T-helper 2 cell treated with Interferon-gamma antibody and Interleukin-4, amounts not matched to agents 100 ng/mL and 5 ng/mL, for 36 hours (primary cell): ENCODE results near the gene ZNF710. TPM values are rescaled to one million over a fixed set of nuclear protein-coding genes. Genes with fewer than 3 reads are reported as not detected.

Source experiments
- intact Hi-C: fragments of 100-400 bp; cut with micrococcal nuclease; formaldehyde crosslinking; loops from one replicate; pipeline ENCODE4 v1.15.1; 2023
- total RNA-seq: library from RNA; stranded (reverse); gene quantifications from 2 replicates; pipeline ENCODE4 v1.2.3, GENCODE V29; 2022

ZNF710 gene
- total RNA-seq, 1 donor from 2014 or later = 25.5 TPM

DNA sequence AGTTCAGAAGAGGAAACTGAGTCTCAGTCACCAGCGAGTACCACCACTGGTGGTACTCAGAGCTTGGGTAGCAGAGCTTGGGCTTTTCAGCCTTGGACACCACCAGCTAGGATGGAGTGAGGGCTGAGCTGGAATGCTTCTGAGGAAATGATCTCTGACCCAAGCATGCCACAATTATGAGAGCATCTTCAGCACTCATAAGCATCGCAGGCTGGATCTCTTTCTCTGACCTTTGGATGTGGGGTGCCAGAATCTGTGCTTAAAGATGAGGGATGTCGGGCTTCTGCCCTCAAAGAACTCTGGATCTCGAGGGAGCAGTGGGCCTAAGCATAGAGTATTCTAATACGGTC, 36.4 kb downstream of the ZNF710 start:
- intact Hi-C loops = loop anchor here (10.0 kb wide), 1 partner anchor 57 kb away; no protein-coding TSS in a partner anchor

DNA sequence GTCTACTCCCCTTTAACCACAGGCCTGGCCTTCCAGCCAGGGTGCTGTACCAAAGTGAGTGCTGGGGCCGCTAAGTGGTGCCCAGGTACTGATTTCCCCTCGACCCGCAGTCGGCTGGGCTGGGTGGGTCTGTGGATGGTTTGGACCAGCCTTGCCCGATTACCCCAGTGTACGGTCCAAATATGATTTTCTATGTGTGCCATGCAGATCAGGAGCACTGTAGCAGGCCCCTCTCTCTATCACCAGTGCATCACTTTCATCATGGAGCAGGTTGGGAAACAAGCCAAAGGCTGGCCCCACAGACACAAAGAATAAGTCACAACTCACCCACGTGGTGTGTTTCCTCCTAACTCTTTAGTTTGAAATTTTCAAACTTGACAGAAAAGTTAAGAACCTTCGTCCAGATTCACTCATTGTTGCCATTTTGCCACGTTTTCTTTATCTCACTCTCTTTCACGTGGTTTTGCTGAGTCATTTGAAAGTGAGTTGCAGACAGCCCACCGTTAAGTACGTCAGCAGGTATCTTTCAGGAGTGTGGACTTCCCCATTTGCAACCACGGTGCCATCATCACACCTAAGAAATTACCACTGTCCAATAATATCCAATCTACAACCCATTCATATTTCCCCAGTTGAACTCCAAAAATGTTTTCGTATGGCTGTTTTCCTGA, 37.0 kb downstream of the ZNF710 start:
- intact Hi-C loops = loop anchor here (10.0 kb wide), 1 partner anchor 57 kb away; no protein-coding TSS in a partner anchor

DNA sequence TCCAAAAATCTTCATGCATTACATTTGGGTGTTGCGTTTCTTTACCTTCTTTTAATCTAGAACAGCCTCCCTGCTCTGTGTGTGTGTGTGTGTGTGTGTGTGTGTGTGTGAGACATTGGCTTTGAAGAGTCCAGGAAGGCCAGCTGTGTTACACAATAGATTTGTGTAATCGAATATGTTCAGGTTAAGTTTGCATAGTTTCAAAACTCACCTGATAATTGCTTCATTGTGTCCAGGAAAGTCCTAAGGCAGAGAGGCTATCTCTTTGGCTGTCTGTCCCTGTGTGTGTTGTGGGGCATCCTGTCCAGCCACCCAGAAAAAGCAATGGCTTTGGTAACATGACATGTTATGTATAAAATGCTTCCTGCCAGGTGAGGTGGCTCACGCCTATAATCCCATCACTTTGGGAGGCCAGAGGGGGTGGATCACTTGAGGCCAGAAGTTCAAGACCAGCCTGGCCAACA, 37.5 kb downstream of the ZNF710 start:
- intact Hi-C loops = loop anchor here (10.0 kb wide), 1 partner anchor 56 kb away; no protein-coding TSS in a partner anchor

DNA sequence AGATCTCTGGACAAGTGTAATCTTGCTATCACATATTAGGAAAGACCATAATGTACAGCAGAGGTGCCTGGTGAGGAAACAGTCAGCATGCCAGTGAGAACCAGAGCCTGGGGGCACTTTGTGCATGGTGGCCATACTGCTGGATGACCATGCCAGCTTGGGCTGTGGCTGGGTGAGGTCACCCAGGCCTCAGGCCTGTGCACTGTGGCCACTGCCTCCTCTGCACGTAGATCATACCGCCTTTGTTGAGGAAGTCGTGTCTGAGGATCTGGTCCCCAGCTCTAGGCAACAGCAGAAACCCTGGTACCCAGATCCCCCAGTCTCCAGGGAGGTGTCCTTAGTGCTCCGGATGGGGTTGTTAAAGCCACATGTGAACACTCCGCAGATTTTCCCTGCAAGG, 38.9 kb downstream of the ZNF710 start:
- intact Hi-C loops = loop anchor here (10.0 kb wide), 1 partner anchor 55 kb away; no protein-coding TSS in a partner anchor

DNA sequence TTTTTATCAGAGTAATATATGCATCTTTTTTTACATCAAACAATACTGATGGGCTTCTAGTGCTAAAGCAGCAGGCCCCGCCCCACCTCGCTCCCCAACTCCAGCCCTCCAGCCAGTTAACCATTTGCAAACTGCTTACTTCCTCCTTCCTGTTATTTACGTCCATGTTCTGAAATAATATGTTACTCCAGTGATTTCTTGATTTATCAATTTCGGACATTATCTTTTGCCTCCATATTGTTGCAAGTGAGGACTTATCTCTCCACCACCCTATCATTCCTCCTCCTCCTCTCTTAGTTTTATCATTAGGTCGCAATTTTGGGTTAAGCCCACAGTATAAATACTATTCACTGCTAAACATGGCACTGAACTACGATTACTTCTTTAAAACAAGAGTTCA, 39.5 kb downstream of the ZNF710 start:
- intact Hi-C loops = no loop called here

DNA sequence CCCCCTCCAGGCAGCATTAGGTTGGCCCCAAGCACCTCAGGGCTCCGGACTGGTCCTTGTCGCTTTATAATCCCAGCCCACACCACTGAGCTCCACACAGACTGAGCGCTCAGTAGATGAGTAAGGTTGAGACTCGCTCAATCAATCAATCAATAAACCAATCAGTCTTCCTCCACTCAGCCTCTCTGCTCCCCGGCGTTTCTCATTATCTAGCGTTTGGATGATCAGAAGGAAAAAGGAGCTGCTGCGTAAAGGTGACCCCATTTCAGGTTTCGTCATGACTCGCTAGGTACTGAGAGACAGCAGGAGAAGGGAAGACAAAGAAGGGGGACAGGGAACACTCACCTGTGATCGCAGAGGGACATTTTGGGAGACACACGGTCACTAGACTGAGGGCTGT, 41.2 kb downstream of the ZNF710 start:
- intact Hi-C loops = no loop called here

DNA sequence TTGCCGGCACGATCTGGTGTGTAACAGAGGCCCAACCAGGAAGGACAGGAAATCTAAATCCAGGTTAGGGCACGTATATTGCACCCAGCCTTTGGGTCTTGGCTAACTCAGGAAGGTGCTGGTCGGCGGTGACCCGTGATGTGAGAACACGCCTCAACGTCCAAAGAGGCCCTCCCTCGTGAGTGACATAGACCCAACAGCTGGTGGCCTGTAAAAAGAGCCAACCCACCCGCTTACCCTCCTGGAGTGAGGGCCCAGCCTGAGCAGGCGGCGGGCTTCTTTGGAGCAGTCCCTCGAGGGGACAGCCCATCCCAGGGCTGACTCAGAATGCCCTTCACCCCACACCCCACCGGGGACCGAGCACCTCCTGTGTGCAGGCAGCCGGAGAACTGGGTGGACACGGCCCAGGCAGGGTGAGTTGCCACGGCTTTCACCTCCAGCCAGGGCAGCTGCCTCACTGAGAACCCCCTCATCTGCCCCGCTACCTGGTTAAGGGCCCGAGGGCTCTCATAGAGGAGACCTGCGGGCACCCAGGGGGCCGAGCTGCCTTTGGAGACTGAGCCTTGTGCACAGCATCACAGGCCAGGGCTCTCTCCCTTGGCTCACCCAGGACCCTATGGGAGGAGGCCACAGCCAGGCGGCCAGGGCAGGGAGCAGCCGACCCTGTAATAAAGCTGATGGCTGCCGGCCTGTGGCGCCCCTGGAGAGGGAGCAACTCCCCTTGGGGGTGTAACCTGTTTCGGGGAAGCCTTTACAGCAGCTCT, 41.8 kb downstream of the ZNF710 start:
- intact Hi-C loops = no loop called here

DNA sequence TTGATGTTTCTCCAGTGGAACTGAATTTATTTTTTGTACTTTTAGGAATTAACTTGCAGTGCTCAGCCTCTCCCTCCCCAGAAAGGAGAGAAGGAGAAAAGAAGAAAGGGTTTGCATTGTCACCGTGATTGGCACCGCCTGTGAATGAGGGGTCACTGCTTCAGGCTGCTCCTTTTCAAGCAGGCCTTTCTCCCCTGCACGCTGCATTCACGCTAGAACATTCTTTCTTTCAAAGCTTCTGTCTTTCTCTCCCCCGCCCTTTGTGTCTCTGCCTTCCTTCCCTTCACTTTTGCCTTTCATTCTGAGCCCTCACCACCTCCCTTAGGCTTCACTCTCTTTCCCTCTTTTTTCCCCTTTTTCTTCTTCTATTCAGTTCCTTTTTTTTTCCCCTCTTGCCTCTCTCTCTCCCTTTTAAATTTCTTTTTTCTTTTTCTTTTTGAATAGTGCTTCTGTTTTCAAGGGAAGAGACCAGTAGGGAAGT, 42.4 kb downstream of the ZNF710 start:
- intact Hi-C loops = no loop called here

DNA sequence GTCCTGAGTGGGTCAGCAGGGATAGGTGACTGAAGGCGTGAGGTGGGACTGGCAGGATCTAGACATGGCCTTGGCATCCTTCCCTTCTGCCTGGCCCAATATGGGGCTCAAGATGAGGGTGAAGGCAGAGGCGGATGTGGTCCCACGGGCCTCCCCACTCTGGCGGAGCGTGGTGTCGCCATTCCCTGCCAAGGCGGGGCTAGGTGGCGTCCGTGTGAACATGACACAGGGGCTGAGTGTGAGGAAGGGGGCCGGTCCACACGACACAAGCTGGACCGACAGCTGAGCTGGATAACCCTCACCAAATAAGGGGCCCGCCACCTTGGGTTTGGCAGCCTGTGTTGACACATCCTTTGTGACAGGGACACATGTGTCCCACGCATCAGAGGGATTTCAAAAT, 43.1 kb downstream of the ZNF710 start:
- intact Hi-C loops = no loop called here

DNA sequence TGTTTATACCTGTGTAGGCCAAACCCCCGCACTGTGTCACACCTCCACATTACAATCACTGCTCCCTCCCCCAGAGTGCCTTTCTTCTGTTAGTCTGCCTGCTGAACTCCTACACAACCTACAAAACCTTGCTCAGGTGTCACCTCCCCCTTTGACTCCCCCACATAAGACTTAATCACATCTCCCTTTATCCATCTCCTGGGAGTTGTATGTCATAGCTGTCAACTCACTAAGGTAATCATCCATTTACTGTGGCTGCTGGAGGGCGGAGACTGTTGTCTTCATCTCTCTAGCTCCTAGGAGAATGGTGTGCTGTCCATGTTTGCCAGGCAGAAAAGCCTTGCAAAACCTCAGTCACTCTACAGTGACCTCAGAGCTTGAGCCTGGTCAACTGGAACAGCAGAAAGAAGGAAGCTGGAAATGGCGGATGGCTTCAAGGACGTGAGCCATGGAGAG, 43.8 kb downstream of the ZNF710 start:
- intact Hi-C loops = no loop called here

DNA sequence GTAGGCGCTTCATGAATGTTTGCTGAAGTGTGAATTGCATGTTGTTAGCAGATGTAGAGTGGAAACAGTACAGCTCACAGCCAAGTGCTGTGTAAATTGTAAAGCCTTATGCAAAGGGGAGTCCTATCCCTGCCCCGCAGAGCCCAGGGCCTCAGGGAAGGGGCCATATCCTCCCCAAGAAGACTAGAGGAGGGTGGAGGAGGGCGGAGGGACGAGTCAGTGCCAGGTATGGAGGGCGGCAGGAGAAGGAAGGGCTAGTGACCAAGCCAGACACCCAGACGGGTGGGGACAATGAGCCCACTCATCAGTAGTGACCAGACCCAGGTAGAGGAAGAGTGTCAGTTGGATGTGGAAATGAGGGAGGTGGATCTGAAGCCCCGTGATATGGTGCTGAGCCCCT, 45.2 kb downstream of the ZNF710 start:
- intact Hi-C loops = no loop called here

DNA sequence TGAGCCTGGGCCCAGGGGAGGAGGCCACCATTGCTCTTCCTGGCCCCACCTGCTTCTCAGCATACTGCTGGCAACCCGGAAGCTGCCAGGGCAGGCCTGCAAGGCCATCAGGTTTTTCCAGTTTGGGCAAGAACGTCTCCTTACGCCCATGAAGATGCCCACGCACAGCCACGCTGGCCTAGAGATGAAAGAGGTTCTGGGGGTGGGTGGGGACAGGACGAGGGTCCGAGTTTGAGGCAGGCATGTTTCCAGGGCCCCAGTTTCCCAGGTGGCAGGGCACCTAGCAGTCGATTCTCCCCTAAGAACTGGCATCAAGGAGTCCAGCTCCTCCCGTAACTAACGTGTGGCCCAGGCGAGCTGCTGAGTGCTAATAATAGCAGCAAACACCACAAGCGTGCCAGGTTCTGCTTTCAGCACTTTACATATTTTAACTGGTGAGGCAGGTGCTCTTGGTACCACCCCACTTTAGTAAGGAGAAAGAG, 45.8 kb downstream of the ZNF710 start:
- intact Hi-C loops = no loop called here

DNA sequence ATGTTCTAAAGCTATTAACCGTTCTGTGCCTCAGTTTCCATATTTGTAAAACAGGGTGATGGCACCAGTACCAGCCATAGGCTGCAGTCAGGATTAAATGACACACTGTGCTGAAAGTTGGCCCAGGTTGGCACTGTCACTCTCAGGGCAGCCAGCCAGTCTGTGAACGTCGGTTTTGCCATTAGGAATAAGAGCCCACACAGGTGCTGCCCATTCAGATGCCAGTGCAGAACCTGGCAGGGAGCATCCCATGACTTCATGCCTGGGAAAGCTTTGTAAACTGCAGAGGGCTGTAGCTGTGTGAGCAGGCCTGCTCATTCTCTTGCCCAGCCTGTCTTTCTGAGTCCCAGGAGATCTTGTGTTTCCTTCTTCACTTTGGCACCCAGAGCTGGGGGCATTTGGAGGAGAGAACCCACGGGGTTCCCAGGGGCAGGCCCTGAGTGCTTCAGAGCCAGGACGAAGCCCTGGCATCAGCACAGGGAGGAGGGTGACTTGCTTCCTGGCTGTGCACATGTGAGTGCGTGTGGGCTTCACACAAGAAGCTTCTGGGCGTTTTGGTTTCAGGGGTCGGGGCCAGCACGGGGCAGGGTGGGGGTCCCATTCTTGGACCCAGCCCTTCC, 46.9 kb downstream of the ZNF710 start:
- intact Hi-C loops = no loop called here

DNA sequence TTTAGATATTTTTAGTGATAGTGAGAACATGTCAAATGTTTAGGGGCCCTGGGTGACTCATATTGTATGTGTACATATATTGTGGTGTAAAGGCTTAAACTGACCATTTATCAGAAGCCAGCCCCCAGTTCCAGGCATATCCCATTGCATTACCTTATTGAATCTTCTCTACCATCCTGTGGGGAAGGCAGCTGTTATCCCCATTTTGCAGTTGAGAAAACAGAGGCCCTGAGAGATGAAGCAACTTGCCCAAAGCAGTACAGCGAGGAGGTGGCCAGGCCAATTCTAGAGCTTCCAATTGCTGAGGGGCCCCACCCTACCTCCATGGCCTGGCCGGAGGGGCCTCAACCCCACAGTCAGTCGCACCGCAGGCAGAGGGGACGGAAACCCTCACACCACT, 47.9 kb downstream of the ZNF710 start:
- intact Hi-C loops = no loop called here

DNA sequence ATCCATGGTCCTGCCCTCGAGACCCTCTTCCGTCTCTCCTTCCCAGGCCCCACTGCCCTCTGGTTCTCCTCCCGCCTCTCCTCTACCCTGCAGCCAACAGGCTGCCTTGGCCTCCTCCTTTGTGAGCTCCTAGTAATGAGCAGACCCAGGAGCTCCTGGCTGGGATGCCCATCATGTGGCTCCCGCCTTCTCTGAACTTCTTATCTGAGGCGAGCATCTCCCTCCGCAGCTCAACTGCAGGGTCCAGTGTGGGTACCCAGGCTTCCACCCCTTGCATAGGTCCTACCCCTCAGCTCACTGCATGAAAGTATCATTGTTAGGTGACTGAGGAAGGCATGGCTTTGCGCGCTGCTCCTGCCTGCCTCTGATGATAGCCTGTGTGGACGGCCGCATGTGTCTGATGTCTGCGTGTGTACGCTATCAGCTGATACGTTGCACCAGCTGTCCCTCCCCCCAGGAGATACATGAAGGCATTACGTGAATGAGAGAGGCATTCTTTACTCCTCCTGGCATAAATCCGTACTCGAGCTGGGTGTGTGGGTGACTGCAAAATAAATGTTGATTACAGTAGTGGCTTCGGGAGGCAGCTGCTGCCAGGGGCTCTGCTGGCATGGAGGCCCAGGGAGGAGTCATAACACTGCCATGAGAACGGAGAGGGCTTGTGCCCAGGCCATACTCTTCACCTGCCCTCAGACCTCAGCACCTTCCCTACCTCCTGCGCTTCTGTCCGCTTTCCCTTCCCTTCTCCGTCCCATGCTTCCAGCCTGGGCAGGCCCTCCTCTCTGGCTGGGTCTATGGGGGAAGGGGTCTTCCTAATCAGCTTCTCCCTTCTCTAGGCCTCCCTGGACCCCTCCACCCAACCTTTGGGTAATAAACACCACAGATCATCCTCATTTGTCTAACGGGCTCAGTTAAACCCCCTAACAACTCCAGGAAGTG, 48.8 kb downstream of the ZNF710 start:
- intact Hi-C loops = no loop called here

DNA sequence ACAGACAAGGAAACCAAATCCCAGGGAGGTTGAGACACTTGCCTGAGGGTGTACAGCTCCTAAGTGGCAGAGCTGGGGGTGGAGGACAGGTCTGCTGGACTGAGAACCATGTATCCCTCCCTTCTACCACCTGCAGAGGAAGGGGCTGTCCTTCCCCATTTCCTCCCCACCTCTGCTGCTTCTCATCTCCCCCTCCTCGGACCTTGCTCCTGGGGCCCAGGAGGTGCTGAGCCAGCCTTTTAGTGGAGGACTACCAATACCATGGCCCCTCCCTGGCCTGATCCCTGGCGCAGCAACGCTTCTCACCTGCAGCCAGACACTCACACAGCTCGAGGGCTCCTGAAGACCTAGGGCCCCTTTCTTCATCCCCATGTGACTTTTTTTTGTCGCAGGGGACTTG, 50.8 kb downstream of the ZNF710 start:
- intact Hi-C loops = no loop called here

DNA sequence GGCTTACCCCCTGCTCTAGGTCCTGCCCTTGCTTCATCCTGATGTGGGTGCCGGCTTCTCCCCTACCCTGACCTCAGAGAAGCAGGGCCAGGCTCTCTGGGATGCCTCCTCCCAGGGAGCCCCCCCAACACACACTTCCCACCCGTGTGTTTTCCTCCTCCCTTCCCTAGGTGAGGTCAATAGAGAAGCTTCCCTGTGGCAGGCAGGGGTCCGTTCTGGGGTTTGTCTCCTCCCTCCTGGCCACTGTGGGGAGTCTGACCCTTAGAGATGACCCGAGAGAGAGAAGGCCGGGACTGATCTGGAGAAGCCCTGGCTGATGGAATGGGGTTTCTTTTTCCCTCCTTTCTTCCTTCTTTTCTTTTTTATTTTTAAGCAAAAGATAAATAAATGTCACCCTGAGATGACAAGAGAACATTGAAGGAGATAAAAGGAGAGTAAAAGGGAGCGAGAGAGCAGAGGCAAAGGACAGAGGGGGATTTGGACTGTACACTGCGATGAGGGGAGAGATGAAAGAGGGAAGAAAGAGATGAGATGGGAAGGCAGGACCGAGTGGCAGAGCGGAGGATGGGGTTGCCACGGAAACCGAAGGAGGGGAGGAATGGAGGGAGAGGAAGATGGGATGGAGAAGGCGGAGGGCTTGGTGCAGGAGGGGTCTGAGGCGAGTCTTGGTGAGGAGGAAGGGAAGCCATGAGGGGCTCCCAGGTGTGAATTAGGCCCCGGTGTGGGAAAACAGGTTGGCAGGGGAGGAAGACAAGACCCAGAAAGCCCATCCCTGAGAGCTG, 52.8 kb downstream of the ZNF710 start:
- intact Hi-C loops = no loop called here

DNA sequence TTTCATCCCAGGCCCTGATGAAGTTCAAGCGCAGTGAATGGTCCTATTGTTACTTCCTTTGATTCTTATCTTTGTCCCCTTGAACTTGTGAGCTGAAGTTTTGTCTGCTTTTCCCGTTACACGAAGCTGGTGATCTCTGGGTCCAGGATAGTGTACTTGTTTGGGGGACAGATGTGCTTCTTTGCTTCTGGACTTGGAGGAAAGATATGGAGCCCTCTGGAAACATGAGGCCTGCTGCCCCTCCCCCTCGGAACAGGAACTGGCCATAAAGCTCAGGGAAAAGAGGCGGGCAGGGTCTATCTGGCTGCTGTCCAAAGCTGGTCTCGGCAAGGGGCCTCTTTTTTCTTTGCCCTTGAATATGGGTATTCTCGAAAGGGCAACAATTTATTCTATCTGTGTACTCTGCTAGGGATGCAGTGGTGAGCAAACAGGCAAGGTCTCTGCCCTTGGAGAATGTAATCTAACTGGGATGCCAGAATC, 53.5 kb downstream of the ZNF710 start:
- intact Hi-C loops = no loop called here

DNA sequence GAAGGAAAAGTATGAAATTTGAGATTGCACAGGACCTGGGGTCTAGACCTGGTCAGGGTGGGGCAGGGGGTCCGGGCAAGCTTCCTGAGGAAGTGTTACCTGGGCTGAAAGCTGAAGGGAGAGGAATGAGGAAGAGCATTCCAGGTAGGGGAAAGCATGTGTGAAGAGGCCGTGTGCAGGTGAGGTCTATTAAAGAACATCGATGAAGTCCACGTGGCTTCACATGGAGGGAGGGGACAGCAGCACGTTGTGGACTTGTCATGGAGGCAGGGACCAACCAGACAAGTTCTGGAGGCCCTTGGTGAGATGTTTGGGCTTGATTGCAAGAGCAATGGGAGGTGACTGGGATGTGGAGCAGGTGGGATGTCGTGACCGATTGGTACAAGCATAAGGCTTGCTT, 54.1 kb downstream of the ZNF710 start:
- intact Hi-C loops = no loop called here

DNA sequence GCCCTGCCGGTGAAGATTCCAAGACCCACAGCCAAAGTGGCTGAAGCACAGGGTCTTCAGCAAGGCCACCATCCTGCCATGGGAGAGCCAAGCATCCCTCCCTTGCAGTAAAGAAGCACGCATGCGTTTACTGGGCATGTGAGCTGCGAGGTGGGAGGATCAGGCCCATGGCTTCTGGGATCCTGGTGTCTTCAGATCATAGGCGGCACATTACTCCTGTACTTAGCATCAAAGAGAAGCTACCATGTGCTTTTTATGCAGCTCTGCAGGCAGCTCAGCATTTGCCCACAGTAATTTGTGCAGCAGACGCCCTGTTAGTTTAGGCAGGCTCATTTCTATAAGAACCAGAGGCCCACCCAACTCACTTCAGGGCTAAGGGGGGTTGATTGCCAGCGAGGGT, 55.4 kb downstream of the ZNF710 start:
- intact Hi-C loops = no loop called here
